Measurements from ENCODE around the gene ARFGEF2. TPM values are rescaled to one million over a fixed set of nuclear protein-coding genes. Genes with fewer than 3 reads are reported as not detected.

ARFGEF2 gene
- total and polyA plus RNA-seq, 2 experiments from 2014 or later = 10.9 to 48.0 TPM

- no peaks in the 10 kb centered on the region for H3K36me3 ChIP-seq (replicated peaks; ENCODE audit: insufficient read depth, low read depth)
Observed at GRCh38 chr20:48952656-48953055, 31.1 kb downstream of the ARFGEF2 start.

GRCh38 chr20:48953653-48954052 lies 32.1 kb downstream of the ARFGEF2 start:
- H3K36me3 ChIP-seq (replicated peaks; ENCODE audit: insufficient read depth, low read depth) = no peaks in the 10 kb centered on the region
- H3K9me2 ChIP-seq (replicated peaks; ENCODE audit: insufficient read depth) = no peaks in the 10 kb centered on the region
- WGBS (ENCODE audit: low lambda C conversion rate, missing lambda C conversion rate) = 93% methylated on average over 6 of the region's 6 CpGs
- TF ChIP-seq EZH2 (IDR thresholded peaks at IDR 0.05; ENCODE audit: borderline replicate concordance) (no peak), CTCF (IDR thresholded peaks at IDR 0.05; ENCODE audit: poor library complexity) (no peak), EZH2phosphoT487 (IDR thresholded peaks at IDR 0.05; ENCODE audit: low read depth, severe bottlenecking, unreplicated experiment) (no peak)
- no peak overlapping the region for H3K4me3 ChIP-seq
- no peak for DNase-seq (ENCODE audit: low spot score)
- no peak overlapping the region for H2AFZ ChIP-seq
- no peaks in the 10 kb centered on the region for H3K9me3 ChIP-seq (ENCODE audit: low read depth)
- H3K27me3 ChIP-seq = no peaks in the 10 kb centered on the region
- H3K79me2 ChIP-seq = peaks cover 13% of the 10 kb centered on the region
- no peak overlapping the region for H3K27ac ChIP-seq
- H4K20me1 ChIP-seq (ENCODE audit: insufficient read depth, poor library complexity, severe bottlenecking) = peaks cover 12% of the 10 kb centered on the region
- no peak overlapping the region for H3K4me2 ChIP-seq
- H3K4me1 ChIP-seq (ENCODE audit: insufficient read depth) = peaks cover 4% of the 10 kb centered on the region

More at GRCh38 chr20:48952656-48953055, 31.1 kb downstream of the ARFGEF2 start:
- Histone ChIP-seq H2AFZ (no peak overlapping the region), H3K79me2 (peaks cover 22% of the 10 kb centered on the region), H3K27me3 (no peaks in the 10 kb centered on the region), H3K9me3 (ENCODE audit: low read depth) (no peaks in the 10 kb centered on the region), H3K27ac (no peak overlapping the region), H3K9me2 (replicated peaks; ENCODE audit: insufficient read depth) (no peaks in the 10 kb centered on the region), H3K4me1 (ENCODE audit: insufficient read depth) (peaks cover 4% of the 10 kb centered on the region), H3K4me2 (no peak overlapping the region), H3K4me3 (no peak overlapping the region), H4K20me1 (ENCODE audit: insufficient read depth, poor library complexity, severe bottlenecking) (peaks cover 12% of the 10 kb centered on the region)
- DNase-seq (ENCODE audit: low spot score) = no peak
- WGBS (ENCODE audit: low lambda C conversion rate, missing lambda C conversion rate) = 96% methylated on average over 6 of the region's 6 CpGs
- TF ChIP-seq CTCF (IDR thresholded peaks at IDR 0.05; ENCODE audit: poor library complexity) (no peak), EZH2 (IDR thresholded peaks at IDR 0.05; ENCODE audit: borderline replicate concordance) (no peak), EZH2phosphoT487 (IDR thresholded peaks at IDR 0.05; ENCODE audit: low read depth, severe bottlenecking, unreplicated experiment) (no peak)

- no peaks in the 10 kb centered on the region for H3K27me3 ChIP-seq
- DNase-seq (ENCODE audit: low spot score) = no peak
- H3K4me2 ChIP-seq = no peak overlapping the region
- H3K9me2 ChIP-seq (replicated peaks; ENCODE audit: insufficient read depth) = no peaks in the 10 kb centered on the region
- no peaks in the 10 kb centered on the region for H3K36me3 ChIP-seq (replicated peaks; ENCODE audit: insufficient read depth, low read depth)
- peaks cover 4% of the 10 kb centered on the region for H3K4me1 ChIP-seq (ENCODE audit: insufficient read depth)
- H3K9me3 ChIP-seq (ENCODE audit: low read depth) = no peaks in the 10 kb centered on the region
- H4K20me1 ChIP-seq (ENCODE audit: insufficient read depth, poor library complexity, severe bottlenecking) = no peaks in the 10 kb centered on the region
- H3K27ac ChIP-seq = no peak overlapping the region
- no peak for TF ChIP-seq EZH2 (IDR thresholded peaks at IDR 0.05; ENCODE audit: borderline replicate concordance)
- no peak overlapping the region for H2AFZ ChIP-seq
- H3K79me2 ChIP-seq = peaks cover 4% of the 10 kb centered on the region
- no peak overlapping the region for H3K4me3 ChIP-seq
- 100% methylated on average over 4 of the region's 4 CpGs for WGBS (ENCODE audit: low lambda C conversion rate, missing lambda C conversion rate)
Observed at GRCh38 chr20:48956052-48956451, 34.5 kb downstream of the ARFGEF2 start.

- Histone ChIP-seq H3K4me1 (ENCODE audit: insufficient read depth) (peaks cover 4% of the 10 kb centered on the region), H2AFZ (no peak overlapping the region), H3K36me3 (replicated peaks; ENCODE audit: insufficient read depth, low read depth) (no peaks in the 10 kb centered on the region), H3K27me3 (no peaks in the 10 kb centered on the region), H3K9me3 (ENCODE audit: low read depth) (no peaks in the 10 kb centered on the region), H3K79me2 (peaks cover 4% of the 10 kb centered on the region), H3K27ac (peak overlapping the region; percentile 51), H4K20me1 (ENCODE audit: insufficient read depth, poor library complexity, severe bottlenecking) (no peaks in the 10 kb centered on the region), H3K4me3 (no peak overlapping the region), H3K4me2 (no peak overlapping the region), H3K9me2 (replicated peaks; ENCODE audit: insufficient read depth) (no peaks in the 10 kb centered on the region)
- WGBS (ENCODE audit: low lambda C conversion rate, missing lambda C conversion rate) = 59% methylated on average over 2 of the region's 2 CpGs
- no peak for TF ChIP-seq CTCF (IDR thresholded peaks at IDR 0.05; ENCODE audit: poor library complexity)
- no peak for TF ChIP-seq EZH2phosphoT487 (IDR thresholded peaks at IDR 0.05; ENCODE audit: low read depth, severe bottlenecking, unreplicated experiment)
- TF ChIP-seq EZH2 (IDR thresholded peaks at IDR 0.05; ENCODE audit: borderline replicate concordance) = no peak
- no peak for DNase-seq (ENCODE audit: low spot score)
Observed at GRCh38 chr20:48957053-48957481, 35.6 kb downstream of the ARFGEF2 start.
